Smooth muscle cell (in vitro differentiated cells): ENCODE results near the gene LDB2. TPM values are rescaled to one million over a fixed set of nuclear protein-coding genes. Genes with fewer than 3 reads are reported as not detected.

Source experiments
- DNase-seq: peaks from one replicate; lab custom pipeline; 2025; ENCODE audit not compliant: unreplicated experiment; lab: John Stamatoyannopoulos, UW
- H2AFZ ChIP-seq: fragments of 200-600 bp; sonication (generic); 2 replicates; pipeline ENCODE4 v1.6.0; 2016; ENCODE audit warnings: antibody characterized with exemption, low read depth, mild to moderate bottlenecking
- H3F3A ChIP-seq: fragments of 200-600 bp; sonication (generic); 2 replicates; pipeline ENCODE4 v1.6.0; 2017; ENCODE audit warnings: antibody characterized with exemption, low read depth
- H3K27ac ChIP-seq: fragments of 200-600 bp; sonication (generic); 2 replicates; pipeline ENCODE4 v1.5.1; 2016; ENCODE audit warnings: low read depth, mild to moderate bottlenecking
- H3K27me3 ChIP-seq: fragments of 200-600 bp; sonication (generic); 2 replicates; pipeline ENCODE4 v1.6.1; 2016; ENCODE audit warnings: low read depth, mild to moderate bottlenecking
- H3K36me3 ChIP-seq: fragments of 200-600 bp; sonication (generic); 2 replicates; pipeline ENCODE4 v1.5.1; 2016; ENCODE audit warnings: low read depth
- H3K4me1 ChIP-seq: fragments of 200-600 bp; sonication (generic); 2 replicates; pipeline ENCODE4 v1.5.1; 2016; ENCODE audit warnings: low read depth
- H3K4me2 ChIP-seq: fragments of 200-600 bp; sonication (generic); 2 replicates; pipeline ENCODE4 v1.6.0; 2016; ENCODE audit warnings: mild to moderate bottlenecking
- H3K4me3 ChIP-seq: fragments of 200-600 bp; sonication (generic); 2 replicates; pipeline ENCODE4 v1.5.1; 2016; ENCODE audit warnings: mild to moderate bottlenecking
- H3K79me2 ChIP-seq: fragments of 200-600 bp; sonication (generic); 2 replicates; pipeline ENCODE4 v1.6.0; 2016; ENCODE audit warnings: low read depth, mild to moderate bottlenecking
- H3K9ac ChIP-seq: fragments of 200-600 bp; sonication (generic); 2 replicates; pipeline ENCODE4 v1.6.0; 2016; ENCODE audit warnings: low read depth
- H3K9me3 ChIP-seq: fragments of 200-600 bp; sonication (generic); replicated peaks from 2 replicates; pipeline ENCODE4 v1.5.1; 2016; ENCODE audit warnings: low read depth
- H4K20me1 ChIP-seq: fragments of 200-600 bp; sonication (generic); 2 replicates; pipeline ENCODE4 v1.6.0; 2016; ENCODE audit warnings: low read depth
- WGBS: methylation state at CpG from one replicate; pipeline ENCODE4 v1.1.7; 2016; ENCODE audit warnings: low lambda C conversion rate; 5-methylcytosine and 5-hydroxymethylcytosine counted together
- polyA plus RNA-seq: library from polyadenylated mRNA; unstranded; fragments of >200 nt; fragmentation: Nextera tagmentation; extraction: Ambion mirVana; gene quantifications from 2 replicates; pipeline ENCODE4 v1.2.1, GENCODE V29; 2016
- total RNA-seq: library from RNA; depleted of rRNA; stranded (reverse); fragments of >200 nt; gene quantifications from 2 replicates; pipeline ENCODE4 v1.2.3, GENCODE V29; 2014
- TF ChIP-seq, protein P1 (sequence below): fragments of 200-600 bp; sonication (generic); IDR thresholded peaks from 2 replicates; pipeline ENCODE4 v1.5.1; 2017; ENCODE audit warnings: borderline replicate concordance, mild to moderate bottlenecking, antibody characterized with exemption; ENCODE audit not compliant: insufficient read depth, poor library complexity, severe bottlenecking

Gene LDB2
- total and polyA plus RNA-seq, 2 experiments from 2014 or later = 30.6 to 61.5 TPM

- DNase-seq = no peak
- Histone ChIP-seq H4K20me1 (no peaks in the 10 kb centered on the region), H3K79me2 (no peaks in the 10 kb centered on the region), H3K9me3 (no peaks in the 10 kb centered on the region), H3K9ac (no peak overlapping the region), H3K4me2 (no peak overlapping the region), H3K4me1 (no peaks in the 10 kb centered on the region), H2AFZ (no peak overlapping the region), H3K27me3 (no peaks in the 10 kb centered on the region), H3F3A (no peaks in the 10 kb centered on the region), H3K27ac (no peak overlapping the region), H3K4me3 (no peak overlapping the region), H3K36me3 (no peaks in the 10 kb centered on the region)
- 97% methylated on average over 4 of the region's 4 CpGs for WGBS
- TF ChIP-seq, protein P1, sequence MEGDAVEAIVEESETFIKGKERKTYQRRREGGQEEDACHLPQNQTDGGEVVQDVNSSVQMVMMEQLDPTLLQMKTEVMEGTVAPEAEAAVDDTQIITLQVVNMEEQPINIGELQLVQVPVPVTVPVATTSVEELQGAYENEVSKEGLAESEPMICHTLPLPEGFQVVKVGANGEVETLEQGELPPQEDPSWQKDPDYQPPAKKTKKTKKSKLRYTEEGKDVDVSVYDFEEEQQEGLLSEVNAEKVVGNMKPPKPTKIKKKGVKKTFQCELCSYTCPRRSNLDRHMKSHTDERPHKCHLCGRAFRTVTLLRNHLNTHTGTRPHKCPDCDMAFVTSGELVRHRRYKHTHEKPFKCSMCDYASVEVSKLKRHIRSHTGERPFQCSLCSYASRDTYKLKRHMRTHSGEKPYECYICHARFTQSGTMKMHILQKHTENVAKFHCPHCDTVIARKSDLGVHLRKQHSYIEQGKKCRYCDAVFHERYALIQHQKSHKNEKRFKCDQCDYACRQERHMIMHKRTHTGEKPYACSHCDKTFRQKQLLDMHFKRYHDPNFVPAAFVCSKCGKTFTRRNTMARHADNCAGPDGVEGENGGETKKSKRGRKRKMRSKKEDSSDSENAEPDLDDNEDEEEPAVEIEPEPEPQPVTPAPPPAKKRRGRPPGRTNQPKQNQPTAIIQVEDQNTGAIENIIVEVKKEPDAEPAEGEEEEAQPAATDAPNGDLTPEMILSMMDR = no peak
Measured at GRCh38 chr4:16646459-16646858, 252.0 kb downstream of the LDB2 start.

GRCh38 chr4:16643893-16644292, 254.6 kb downstream of the LDB2 start:
- Histone ChIP-seq H3K36me3 (no peaks in the 10 kb centered on the region), H3K4me2 (no peak overlapping the region), H3K4me3 (no peak overlapping the region), H3K4me1 (no peaks in the 10 kb centered on the region), H3K9ac (no peak overlapping the region), H3F3A (no peaks in the 10 kb centered on the region), H3K27ac (no peak overlapping the region), H3K79me2 (no peaks in the 10 kb centered on the region), H3K9me3 (no peaks in the 10 kb centered on the region), H4K20me1 (no peaks in the 10 kb centered on the region), H2AFZ (no peak overlapping the region), H3K27me3 (no peaks in the 10 kb centered on the region)
- WGBS = 77% methylated on average over 2 of the region's 2 CpGs
- TF ChIP-seq, protein P1 = no peak
- DNase-seq = no peak

DNA sequence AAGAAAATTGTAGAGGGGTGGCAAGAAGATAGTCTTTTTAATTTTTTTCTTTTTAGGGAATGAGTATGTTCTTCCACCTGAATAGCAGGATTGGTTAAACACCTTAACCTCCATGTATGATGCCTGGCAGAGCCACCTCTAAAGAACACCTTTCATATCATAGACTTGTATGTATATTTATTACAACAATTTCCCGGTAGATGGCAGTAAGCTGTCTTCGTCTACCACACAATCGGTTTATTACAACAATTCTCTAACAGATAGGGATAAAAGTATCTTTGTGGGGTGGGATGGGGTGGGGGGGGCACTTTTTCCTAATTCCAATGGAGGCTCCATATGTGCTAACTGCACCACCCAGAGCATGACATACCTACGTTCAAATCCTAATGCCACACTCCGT, 255.5 kb downstream of the LDB2 start:
- no peaks in the 10 kb centered on the region for H3K36me3 ChIP-seq
- H3K27ac ChIP-seq = no peak overlapping the region
- H3K9ac ChIP-seq = no peak overlapping the region
- no peak overlapping the region for H3K4me2 ChIP-seq
- TF ChIP-seq, protein P1 = no peak
- no peaks in the 10 kb centered on the region for H3K79me2 ChIP-seq
- no peaks in the 10 kb centered on the region for H3F3A ChIP-seq
- H4K20me1 ChIP-seq = no peaks in the 10 kb centered on the region
- no peaks in the 10 kb centered on the region for H3K27me3 ChIP-seq
- no peak overlapping the region for H2AFZ ChIP-seq
- no peaks in the 10 kb centered on the region for H3K9me3 ChIP-seq
- no peak overlapping the region for H3K4me3 ChIP-seq
- no peak for DNase-seq
- H3K4me1 ChIP-seq = no peaks in the 10 kb centered on the region
- 96% methylated on average over 5 of the region's 5 CpGs for WGBS

DNA sequence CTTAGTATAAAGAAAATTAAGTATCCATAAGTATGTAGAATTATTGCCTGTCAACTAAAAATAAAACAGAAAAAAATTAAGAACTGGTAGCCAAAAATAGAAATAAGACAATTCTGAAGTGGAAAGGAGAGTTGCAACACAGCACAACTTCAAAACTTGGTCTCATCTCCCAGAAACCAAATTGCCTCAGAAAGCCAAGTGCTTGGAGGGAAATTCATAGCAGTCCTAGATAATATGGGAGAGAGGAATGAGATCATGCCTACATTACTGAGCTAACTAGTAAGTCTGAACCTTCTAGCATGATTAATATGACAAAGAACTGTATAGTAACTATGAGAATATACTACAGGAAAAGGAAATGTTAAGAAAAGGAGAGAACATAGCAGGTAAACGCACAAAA, 256.5 kb downstream of the LDB2 start:
- no peak overlapping the region for H3K4me2 ChIP-seq
- no peak overlapping the region for H3K9ac ChIP-seq
- H3K27me3 ChIP-seq = no peaks in the 10 kb centered on the region
- no peak for DNase-seq
- no peak overlapping the region for H2AFZ ChIP-seq
- WGBS = 91% methylated on average over 1 of the region's 1 CpG
- no peak overlapping the region for H3K27ac ChIP-seq
- no peak overlapping the region for H3K4me3 ChIP-seq
- no peaks in the 10 kb centered on the region for H3K9me3 ChIP-seq
- no peaks in the 10 kb centered on the region for H3K36me3 ChIP-seq
- TF ChIP-seq, protein P1 = no peak
- no peaks in the 10 kb centered on the region for H3K4me1 ChIP-seq
- H3K79me2 ChIP-seq = no peaks in the 10 kb centered on the region
- no peaks in the 10 kb centered on the region for H3F3A ChIP-seq
- peaks cover under 1% of the 10 kb centered on the region for H4K20me1 ChIP-seq
